Medulla oblongata (tissue), 1 donor: ENCODE results near the gene ISOC1.

Experiments
- DNase-seq: peaks from one replicate; pipeline ENCODE4 v3.0.0-alpha.2; 2015; ENCODE audit errors: extremely low spot score

The ISOC1 gene

DNA sequence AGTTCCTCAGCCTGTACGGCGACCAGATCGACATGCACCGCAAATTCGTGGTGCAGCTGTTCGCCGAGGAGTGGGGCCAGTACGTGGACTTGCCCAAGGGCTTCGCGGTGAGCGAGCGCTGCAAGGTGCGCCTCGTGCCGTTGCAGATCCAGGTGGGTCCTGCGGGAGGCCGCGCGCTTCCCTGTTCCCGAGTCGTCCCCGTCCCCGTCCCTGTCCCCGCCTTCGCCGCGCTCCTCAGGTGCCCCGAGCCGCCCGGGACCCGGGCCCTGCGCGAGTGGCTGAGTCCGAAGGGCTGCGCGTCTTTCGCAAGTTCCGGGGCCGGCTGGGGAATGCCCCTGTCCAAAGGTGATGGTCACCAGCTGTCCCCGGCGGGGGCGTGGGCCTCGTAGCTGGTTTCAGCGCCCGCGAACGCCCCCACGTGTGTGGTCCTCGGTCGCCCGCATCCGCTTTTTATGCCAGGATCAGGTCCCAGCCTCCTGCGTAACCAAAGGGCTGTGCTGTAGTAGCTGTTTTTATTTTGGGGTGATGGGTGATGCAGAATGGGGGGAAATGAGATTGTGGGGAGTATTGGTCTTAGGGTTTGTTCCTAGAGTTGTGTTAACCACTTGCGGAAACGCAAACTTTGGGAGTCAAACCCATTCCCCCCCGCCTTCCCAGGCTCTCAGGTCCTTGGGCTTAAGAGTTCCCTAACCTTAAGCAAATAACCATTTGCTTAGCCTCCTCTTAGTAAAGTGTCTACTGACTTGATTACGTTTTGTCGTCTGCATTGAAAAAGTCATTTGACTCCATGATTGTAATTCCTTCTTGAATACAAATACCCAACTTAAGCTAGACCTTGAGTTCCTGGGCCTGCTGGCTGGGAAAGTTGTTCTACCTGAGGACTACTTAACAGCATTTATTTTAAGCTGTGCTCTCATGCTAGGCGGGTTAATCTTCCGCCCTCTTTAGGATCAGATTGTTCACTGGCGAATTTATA, 663 bp downstream of the ISOC1 start:
- peak; percentile 76 for DNase-seq

- no peak for DNase-seq
Observed at GRCh38 chr5:129096382-129096991, 1.9 kb downstream of the ISOC1 start.

GRCh38 chr5:129097498-129098296, 3.1 kb downstream of the ISOC1 start:
- DNase-seq, result peak; percentile 15

DNA sequence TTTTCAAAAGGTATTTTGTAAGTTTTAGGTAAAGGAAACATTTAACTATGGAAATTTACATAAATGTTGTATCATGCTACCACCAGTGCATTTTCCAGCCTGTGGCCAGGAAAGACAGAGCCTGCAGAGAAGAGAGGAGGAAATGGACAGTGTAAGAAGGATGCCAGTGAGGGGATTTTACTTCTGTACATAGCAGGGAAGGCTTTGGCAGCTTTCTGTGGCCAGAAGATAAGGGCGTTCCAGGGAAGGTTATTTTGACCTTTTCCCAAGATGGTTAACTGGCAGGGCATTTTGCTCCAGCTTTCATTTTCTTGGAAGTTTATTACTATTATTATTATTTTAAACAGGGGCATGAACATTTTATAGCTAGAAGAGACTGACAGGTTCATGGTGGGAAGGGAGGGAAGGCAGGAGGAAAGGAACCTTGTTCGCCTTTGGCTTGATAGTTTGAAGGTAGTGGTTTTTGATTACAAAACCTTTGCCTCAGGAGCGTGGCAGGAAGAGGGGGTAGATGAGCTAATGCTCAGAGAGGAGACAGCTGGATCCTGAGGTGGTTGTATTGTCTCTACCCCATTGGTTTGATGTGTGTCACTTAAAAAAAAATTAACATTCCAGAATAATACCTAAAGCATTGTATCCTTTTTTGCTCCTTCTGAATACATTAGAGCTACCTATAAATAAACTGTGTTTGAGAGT, 4.1 kb downstream of the ISOC1 start:
- no peak for DNase-seq

DNA sequence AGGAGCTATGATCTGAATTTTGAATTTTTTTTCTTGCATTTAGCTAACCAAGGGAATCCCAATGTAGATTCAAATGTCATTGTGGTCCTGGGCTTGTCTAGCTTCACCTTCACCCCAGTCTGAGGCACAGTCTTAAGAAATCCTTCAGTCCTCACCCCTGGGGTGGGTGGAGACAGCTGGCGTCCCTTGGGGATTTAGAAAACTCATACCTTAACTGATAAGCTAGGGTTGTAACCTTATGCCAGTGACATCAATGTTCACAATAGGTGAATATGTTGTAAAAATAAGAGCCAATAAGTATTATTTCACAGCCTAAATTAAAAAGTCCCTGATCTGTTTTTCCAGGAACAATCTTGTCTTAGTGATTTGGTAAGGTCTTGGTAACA, 4.6 kb downstream of the ISOC1 start:
- DNase-seq, result no peak

GRCh38 chr5:129101794-129102193, 7.2 kb downstream of the ISOC1 start:
- DNase-seq, result no peak

DNA sequence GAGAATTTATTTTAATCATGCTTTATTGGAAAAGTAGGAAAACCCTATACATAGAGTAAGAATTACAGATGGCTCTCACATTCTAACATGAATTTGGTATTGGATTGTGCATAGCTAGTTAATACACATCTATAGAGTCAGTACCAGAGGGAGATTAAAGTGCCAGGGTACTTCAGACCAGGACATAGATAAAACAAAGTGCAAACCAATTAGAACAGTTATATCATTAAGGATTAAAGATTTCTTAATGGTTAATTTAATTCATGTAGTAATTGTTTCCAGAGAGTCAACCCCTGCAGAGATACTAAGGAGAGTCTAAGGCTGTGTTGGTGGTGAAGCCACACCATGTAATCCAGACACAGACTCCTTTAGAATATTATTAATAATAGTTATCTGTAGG, 8.8 kb downstream of the ISOC1 start:
- no peak for DNase-seq

DNA sequence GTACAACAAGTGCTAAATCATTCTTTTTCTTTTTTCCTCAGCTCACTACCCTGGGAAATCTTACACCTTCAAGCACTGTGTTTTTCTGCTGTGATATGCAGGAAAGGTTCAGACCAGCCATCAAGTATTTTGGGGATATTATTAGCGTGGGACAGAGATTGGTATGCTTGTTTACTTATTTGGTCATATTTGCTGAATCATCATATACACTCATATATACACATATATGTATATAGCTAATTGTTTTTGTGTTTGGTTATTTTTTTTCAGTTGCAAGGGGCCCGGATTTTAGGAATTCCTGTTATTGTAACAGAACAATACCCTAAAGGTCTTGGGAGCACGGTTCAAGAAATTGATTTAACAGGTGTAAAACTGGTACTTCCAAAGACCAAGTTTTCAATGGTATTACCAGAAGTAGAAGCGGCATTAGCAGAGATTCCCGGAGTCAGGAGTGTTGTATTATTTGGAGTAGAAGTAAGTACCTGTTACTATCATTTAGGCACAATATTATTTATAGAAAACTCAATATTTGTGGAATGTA, 10.4 kb downstream of the ISOC1 start:
- DNase-seq, result no peak

DNA sequence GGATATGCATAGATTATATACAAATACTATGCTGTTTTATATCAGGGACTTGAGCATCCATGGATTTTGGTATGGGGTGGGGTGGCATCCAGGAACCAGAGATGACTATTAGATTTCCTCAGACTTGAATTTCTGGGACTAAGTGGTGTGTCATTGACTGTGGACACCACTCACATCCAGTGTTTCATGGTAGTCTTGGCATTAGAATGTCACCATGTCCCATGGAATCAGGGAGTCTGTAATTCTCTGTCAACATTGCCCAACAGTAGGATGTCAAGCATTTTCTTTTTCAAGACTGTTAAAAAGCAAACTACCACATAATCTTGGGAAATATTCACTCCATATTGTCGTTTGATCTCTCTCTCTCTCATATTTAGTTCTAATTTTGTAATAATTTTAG, 13.1 kb downstream of the ISOC1 start:
- no peak for DNase-seq

- no peak for DNase-seq
Observed at GRCh38 chr5:129110742-129111141, 16.2 kb downstream of the ISOC1 start.

- DNase-seq, result no peak
Observed at GRCh38 chr5:129111351-129111750, 16.8 kb downstream of the ISOC1 start.

GRCh38 chr5:129112295-129112694, 17.7 kb downstream of the ISOC1 start:
- no peak for DNase-seq

GRCh38 chr5:129113867-129114266, 19.3 kb downstream of the ISOC1 start:
- DNase-seq, result no peak

GRCh38 chr5:129114539-129115193, 20.1 kb downstream of the ISOC1 start:
- no peak for DNase-seq

DNA sequence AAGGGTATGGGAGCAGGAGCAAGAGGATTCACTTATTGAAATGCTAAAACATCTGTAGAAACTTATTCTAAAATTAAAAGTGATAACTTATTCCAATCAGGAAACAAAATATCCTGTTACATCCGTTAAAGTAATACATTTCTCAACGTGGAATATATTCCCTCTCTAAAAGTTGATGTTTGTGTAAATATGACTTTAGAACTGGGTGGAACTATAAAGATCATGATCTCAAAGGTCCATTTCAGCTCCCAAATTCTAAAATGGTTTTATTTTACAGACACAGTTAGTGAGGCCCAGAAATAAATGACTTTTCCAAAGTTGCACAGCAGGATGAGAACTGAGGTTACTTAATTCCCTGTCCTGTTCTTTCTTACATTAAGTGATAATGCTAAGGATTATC, 21.1 kb downstream of the ISOC1 start:
- no peak for DNase-seq

DNA sequence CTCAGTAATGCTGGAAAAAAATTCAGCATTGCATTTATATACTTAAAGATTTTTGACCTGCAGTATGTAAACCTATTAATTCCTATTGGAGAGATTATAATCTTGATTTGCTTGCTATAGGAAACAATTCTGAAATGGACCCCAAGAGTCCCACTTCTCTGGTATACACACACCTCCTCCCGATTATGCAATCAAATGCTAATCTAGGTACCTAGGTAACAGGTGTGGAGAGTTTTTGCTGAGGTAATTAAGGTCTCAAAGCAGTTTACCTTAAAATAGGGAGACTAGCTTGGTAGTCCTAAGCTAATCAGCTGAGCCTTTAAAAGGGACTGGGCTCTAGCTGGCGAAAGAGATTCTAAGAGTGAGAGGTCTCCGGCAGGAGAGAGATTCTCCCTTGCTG, 22.2 kb downstream of the ISOC1 start:
- no peak for DNase-seq

GRCh38 chr5:129118405-129118804, 23.9 kb downstream of the ISOC1 start:
- no peak for DNase-seq

- DNase-seq, result no peak
Observed at GRCh38 chr5:129118826-129119225, 24.3 kb downstream of the ISOC1 start.

GRCh38 chr5:129120158-129120581, 25.6 kb downstream of the ISOC1 start:
- no peak for DNase-seq

- DNase-seq, result no peak
Observed at GRCh38 chr5:129122560-129122959, 28.0 kb downstream of the ISOC1 start.

- no peak for DNase-seq
Observed at GRCh38 chr5:129124608-129125007, 30.1 kb downstream of the ISOC1 start.
